Osteoblast (primary cell): ENCODE results near the gene APBA2. TPM values are rescaled to one million over a fixed set of nuclear protein-coding genes. Genes with fewer than 3 reads are reported as not detected.

Experiments used
- DNase-seq: peaks from one replicate; pipeline ENCODE4 v3.0.0; 2011; ENCODE audit warnings: low spot score, mixed read lengths; ENCODE audit not compliant: insufficient read length; ENCODE audit errors: missing footprints
- H2AFZ ChIP-seq: 2 replicates; pipeline ENCODE4 v1.6.0; 2011; ENCODE audit warnings: mild to moderate bottlenecking, low read length
- H3K27ac ChIP-seq: 2 replicates; pipeline ENCODE4 v1.5.1; 2011; ENCODE audit warnings: mild to moderate bottlenecking, low read depth, low read length, moderate library complexity
- H3K27me3 ChIP-seq: 2 replicates; pipeline ENCODE4 v1.6.0; 2012; ENCODE audit warnings: mild to moderate bottlenecking, control low read depth, inconsistent platforms, low read length, moderate library complexity; ENCODE audit not compliant: insufficient read depth
- H3K36me3 ChIP-seq: 2 replicates; pipeline ENCODE4 v1.5.1; 2011; ENCODE audit warnings: mild to moderate bottlenecking, low read length, control low read depth, moderate library complexity; ENCODE audit not compliant: insufficient read depth
- H3K4me1 ChIP-seq: 2 replicates; pipeline ENCODE4 v1.5.1; 2011; ENCODE audit warnings: mild to moderate bottlenecking, low read length, control low read depth, moderate library complexity; ENCODE audit not compliant: insufficient read depth
- H3K4me2 ChIP-seq: 2 replicates; pipeline ENCODE4 v1.6.0; 2011; ENCODE audit warnings: mild to moderate bottlenecking, low read length; ENCODE audit not compliant: insufficient read depth
- H3K4me3 ChIP-seq: fragments of 200-600 bp; sonication (generic); 3 replicates; pipeline ENCODE4 v1.5.1; 2012; ENCODE audit warnings: mild to moderate bottlenecking, low read length, inconsistent platforms; ENCODE audit not compliant: insufficient read depth
- H3K79me2 ChIP-seq: 2 replicates; pipeline ENCODE4 v1.6.0; 2012; ENCODE audit warnings: mild to moderate bottlenecking, low read length, control low read depth, inconsistent platforms; ENCODE audit not compliant: insufficient read depth
- H3K9me3 ChIP-seq: 2 replicates; pipeline ENCODE4 v1.5.1; 2011; ENCODE audit warnings: low read depth, low read length, control low read depth
- H4K20me1 ChIP-seq: 2 replicates; pipeline ENCODE4 v1.6.0; 2012; ENCODE audit warnings: mild to moderate bottlenecking, low read length, control low read depth; ENCODE audit not compliant: insufficient read depth
- total RNA-seq: library from RNA; depleted of rRNA; stranded (reverse); fragments of >200 nt; gene quantifications from 2 replicates; pipeline ENCODE4 v1.2.3, GENCODE V29; 2012
- TF ChIP-seq, protein P1 (sequence below): IDR thresholded peaks from 2 replicates; pipeline ENCODE4 v1.5.1; 2011; ENCODE audit warnings: mild to moderate bottlenecking, low read depth, low read length, moderate library complexity; ENCODE audit errors: extremely low read depth

Gene APBA2
- total RNA-seq, 1 donor, result 6.2 TPM

DNA sequence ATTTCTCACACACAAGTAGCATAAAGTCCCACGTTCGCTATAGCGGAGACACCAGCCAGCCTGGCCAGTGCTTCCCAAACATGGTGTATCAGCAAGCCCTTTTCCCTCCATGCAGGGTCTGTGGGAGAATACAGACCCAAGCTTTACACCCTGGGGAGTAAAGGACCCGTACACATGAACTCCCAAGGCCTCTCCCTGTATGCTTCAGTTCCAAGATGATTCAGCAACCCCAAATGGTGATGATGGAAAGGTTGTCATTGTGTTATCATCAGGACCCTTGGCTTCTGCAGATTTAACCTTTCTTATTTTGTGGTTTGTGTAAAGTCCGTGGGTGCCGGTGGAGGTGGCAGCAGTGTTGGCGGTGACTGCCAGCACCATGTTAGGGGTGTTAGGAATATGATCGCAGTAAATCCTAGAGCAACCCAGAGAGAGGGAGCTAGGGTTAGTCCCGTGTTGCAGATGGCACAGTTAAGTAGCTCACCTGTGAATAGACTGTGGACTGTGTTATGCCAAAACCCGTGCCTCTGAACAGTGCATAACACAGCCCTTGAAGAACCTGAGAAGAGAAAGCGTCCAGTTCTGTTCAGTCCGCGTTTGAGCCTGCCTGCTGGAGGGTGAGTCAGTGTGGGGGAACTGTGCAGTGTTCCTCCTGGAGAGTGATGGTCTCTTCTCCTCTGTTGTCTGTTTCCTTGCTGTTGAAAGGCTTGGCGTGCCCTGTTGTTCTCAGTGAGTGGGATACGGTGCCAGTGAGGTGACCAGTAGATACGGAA is 174.3 kb downstream of the APBA2 start:
- no peak overlapping the region for H3K27ac ChIP-seq
- H4K20me1 ChIP-seq, result no peaks in the 10 kb centered on the region
- no peak overlapping the region for H3K4me3 ChIP-seq
- H3K4me1 ChIP-seq, result no peaks in the 10 kb centered on the region
- TF ChIP-seq, protein P1, sequence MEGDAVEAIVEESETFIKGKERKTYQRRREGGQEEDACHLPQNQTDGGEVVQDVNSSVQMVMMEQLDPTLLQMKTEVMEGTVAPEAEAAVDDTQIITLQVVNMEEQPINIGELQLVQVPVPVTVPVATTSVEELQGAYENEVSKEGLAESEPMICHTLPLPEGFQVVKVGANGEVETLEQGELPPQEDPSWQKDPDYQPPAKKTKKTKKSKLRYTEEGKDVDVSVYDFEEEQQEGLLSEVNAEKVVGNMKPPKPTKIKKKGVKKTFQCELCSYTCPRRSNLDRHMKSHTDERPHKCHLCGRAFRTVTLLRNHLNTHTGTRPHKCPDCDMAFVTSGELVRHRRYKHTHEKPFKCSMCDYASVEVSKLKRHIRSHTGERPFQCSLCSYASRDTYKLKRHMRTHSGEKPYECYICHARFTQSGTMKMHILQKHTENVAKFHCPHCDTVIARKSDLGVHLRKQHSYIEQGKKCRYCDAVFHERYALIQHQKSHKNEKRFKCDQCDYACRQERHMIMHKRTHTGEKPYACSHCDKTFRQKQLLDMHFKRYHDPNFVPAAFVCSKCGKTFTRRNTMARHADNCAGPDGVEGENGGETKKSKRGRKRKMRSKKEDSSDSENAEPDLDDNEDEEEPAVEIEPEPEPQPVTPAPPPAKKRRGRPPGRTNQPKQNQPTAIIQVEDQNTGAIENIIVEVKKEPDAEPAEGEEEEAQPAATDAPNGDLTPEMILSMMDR, result no peak
- no peaks in the 10 kb centered on the region for H3K27me3 ChIP-seq
- H3K9me3 ChIP-seq, result no peaks in the 10 kb centered on the region
- no peak overlapping the region for H2AFZ ChIP-seq
- no peaks in the 10 kb centered on the region for H3K36me3 ChIP-seq
- H3K4me2 ChIP-seq, result no peak overlapping the region
- no peak for DNase-seq
- H3K79me2 ChIP-seq, result no peaks in the 10 kb centered on the region

DNA sequence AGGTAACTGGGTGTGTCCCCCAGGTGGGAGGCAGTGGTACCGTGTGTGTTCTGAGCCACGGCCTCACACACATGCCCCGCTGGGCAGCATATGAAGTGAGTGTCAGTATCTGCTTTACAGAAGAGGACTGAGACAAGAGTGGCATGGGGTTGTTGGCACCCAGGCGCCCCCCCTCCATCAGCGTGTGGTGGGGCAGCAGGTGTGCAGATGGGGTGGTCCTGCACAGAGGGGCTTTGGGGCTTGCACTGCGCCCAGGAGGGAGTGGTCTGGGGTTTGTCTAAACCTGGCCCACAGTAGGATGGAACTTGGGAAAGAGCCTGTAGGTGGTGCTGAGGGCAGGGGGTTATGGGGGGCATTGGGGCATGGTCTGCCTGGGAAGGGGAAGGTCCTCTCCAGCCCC is 176.0 kb downstream of the APBA2 start:
- Histone ChIP-seq H2AFZ (no peak overlapping the region), H4K20me1 (no peaks in the 10 kb centered on the region), H3K4me1 (no peaks in the 10 kb centered on the region), H3K27me3 (no peaks in the 10 kb centered on the region), H3K79me2 (no peaks in the 10 kb centered on the region), H3K4me2 (no peak overlapping the region), H3K9me3 (no peaks in the 10 kb centered on the region), H3K27ac (no peak overlapping the region), H3K36me3 (no peaks in the 10 kb centered on the region), H3K4me3 (no peak overlapping the region)
- TF ChIP-seq, protein P1, result no peak
- DNase-seq, result no peak

DNA sequence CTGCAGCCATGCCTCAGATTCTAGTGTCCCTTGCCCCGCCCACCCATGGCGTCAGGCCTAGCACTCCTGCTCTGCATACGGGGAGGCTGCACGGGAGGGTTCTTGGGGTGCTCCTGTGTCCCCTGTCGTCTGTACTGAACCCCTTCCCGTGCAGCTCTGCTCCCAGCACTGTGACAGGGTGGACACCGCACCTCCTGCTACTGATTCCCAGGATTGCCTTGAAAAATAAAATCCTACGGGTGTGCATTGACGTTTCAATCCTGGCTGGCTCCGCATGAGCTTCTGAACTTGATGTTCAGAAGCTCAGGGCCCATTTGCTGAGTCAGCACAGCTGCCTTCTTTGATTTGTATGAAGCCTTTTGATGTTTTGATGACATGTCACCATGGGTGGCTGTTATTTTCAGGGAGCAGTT is 176.4 kb downstream of the APBA2 start:
- DNase-seq, result no peak
- TF ChIP-seq, protein P1, result no peak

DNA sequence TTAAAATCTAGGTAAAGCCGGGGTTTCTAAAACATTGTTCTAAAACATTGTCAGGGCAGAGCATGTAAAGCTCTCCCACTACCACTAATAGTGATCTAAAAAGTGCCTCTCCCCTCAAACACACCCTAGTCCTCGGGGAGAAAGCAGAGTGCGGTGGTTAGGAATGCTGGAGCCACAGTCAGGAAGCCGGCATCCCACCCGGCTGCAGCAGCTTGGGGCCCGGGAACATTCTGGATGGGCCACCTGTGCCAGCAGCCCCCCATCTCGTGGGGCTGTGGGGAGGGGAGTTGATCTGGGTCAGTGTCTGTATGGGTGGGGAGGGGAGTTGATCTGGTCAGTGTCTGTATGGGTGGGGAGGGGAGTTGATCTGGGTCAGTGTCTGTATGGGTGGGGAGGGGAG is 176.9 kb downstream of the APBA2 start:
- no peaks in the 10 kb centered on the region for H3K36me3 ChIP-seq
- no peaks in the 10 kb centered on the region for H3K4me1 ChIP-seq
- no peaks in the 10 kb centered on the region for H3K27me3 ChIP-seq
- no peaks in the 10 kb centered on the region for H3K79me2 ChIP-seq
- H4K20me1 ChIP-seq, result no peaks in the 10 kb centered on the region
- H3K27ac ChIP-seq, result no peak overlapping the region
- no peak overlapping the region for H3K4me3 ChIP-seq
- no peaks in the 10 kb centered on the region for H3K9me3 ChIP-seq
- no peak overlapping the region for H3K4me2 ChIP-seq
- no peak overlapping the region for H2AFZ ChIP-seq
- no peak for DNase-seq
- TF ChIP-seq, protein P1, result no peak

More for the DNA sequence above, 176.4 kb downstream of the APBA2 start:
- no peaks in the 10 kb centered on the region for H3K79me2 ChIP-seq
- no peaks in the 10 kb centered on the region for H3K36me3 ChIP-seq
- H2AFZ ChIP-seq, result no peak overlapping the region
- H3K4me2 ChIP-seq, result no peak overlapping the region
- H3K9me3 ChIP-seq, result no peaks in the 10 kb centered on the region
- no peak overlapping the region for H3K4me3 ChIP-seq
- no peak overlapping the region for H3K27ac ChIP-seq
- H3K4me1 ChIP-seq, result no peaks in the 10 kb centered on the region
- no peaks in the 10 kb centered on the region for H3K27me3 ChIP-seq
- no peaks in the 10 kb centered on the region for H4K20me1 ChIP-seq
